ENCODE data around the gene RPTOR.

RPTOR gene

GRCh38 chr17:80952291-80952690, 407.7 kb downstream of the RPTOR start:
- no peak for DNase-seq

- no peak for DNase-seq
These were observed 409.1 kb downstream of the RPTOR start for GRCh38 chr17:80953471-80954315.

GRCh38 chr17:80955078-80955477, 410.4 kb downstream of the RPTOR start:
- DNase-seq: no peak

GRCh38 chr17:80955671-80956280, 411.1 kb downstream of the RPTOR start:
- no peak for DNase-seq

- no peak for DNase-seq
These were observed 411.9 kb downstream of the RPTOR start for GRCh38 chr17:80956321-80957190.

- no peak for DNase-seq
These were observed 412.9 kb downstream of the RPTOR start for GRCh38 chr17:80957461-80957941.

GRCh38 chr17:80959330-80960036, 414.8 kb downstream of the RPTOR start:
- no peak for DNase-seq

- DNase-seq: no peak
These were observed 415.6 kb downstream of the RPTOR start for GRCh38 chr17:80960037-80960796.

GRCh38 chr17:80960797-80961452, 416.3 kb downstream of the RPTOR start:
- no peak for DNase-seq

GRCh38 chr17:80961541-80962330, 417.1 kb downstream of the RPTOR start:
- no peak for DNase-seq

GRCh38 chr17:80962356-80963329, 418.0 kb downstream of the RPTOR start:
- no peak for DNase-seq

GRCh38 chr17:80963812-80964543, 419.3 kb downstream of the RPTOR start:
- no peak for DNase-seq

- DNase-seq: no peak
These were observed 419.9 kb downstream of the RPTOR start for GRCh38 chr17:80964544-80964856.

GRCh38 chr17:80964859-80965580, 420.4 kb downstream of the RPTOR start:
- no peak for DNase-seq

GRCh38 chr17:80965606-80966005, 421.0 kb downstream of the RPTOR start:
- no peak for DNase-seq

- no peak for DNase-seq
These were observed 422.8 kb downstream of the RPTOR start for GRCh38 chr17:80967404-80967872.

- no peak for DNase-seq
These were observed 424.0 kb downstream of the RPTOR start for GRCh38 chr17:80968602-80969029.
